Anterior cingulate cortex (tissue), 58 donors: ENCODE measurements around the gene CHIC2.
A peak's percentile ranks its signal among the peaks of the same experiment; 100 is the strongest.

Source experiments
- DNase-seq, 58 donors: peaks; one replicate each; lab custom pipeline; 2025; lab: John Stamatoyannopoulos, UW

CHIC2 gene

DNA sequence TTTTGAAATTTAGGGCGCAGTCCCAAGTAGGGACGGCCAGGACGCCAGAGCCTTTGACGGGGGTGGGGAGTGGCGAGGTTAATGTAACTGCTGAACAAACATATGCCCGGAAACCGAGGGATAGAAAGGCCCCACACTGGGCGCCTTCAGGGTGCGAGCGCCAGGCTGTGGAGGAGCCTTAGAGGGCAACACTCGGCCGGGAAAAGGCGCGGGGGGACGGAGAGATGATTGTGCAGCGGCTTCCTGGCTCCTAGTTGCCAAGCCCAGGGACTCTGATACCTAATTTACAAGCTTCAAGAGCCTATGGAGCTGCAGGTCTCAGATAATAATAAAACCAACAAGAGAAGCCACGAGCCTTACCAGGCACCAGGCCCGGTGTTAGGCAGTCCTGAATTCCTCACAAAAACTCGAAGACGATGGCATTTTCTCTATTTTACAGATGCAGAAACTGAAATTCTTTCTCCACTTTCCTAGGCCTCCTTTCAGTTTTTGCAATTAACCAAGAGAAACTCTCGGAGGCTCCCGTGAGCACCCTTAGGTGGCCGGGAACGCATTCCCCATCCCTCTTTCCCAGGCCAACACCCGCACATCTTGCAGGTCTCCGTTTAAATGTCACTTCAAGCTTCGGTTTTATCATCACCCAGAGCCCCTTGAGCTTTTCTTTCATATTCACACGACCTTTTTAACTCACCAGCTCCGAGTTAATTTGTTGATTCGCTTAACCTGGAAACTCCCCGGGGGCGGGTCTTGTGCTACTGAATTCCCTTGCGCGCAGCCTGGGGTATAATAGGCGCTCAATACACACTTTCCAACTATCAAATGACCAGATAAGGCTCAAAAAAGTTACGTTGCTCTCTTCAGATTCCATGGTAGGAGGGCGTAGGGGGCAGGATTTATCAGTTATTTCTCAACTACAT lies 29.2 kb upstream of the CHIC2 start:
- no peak for DNase-seq

- DNase-seq: no peak
Measured at GRCh38 chr4:54092405-54093323, 28.3 kb upstream of the CHIC2 start.

DNA sequence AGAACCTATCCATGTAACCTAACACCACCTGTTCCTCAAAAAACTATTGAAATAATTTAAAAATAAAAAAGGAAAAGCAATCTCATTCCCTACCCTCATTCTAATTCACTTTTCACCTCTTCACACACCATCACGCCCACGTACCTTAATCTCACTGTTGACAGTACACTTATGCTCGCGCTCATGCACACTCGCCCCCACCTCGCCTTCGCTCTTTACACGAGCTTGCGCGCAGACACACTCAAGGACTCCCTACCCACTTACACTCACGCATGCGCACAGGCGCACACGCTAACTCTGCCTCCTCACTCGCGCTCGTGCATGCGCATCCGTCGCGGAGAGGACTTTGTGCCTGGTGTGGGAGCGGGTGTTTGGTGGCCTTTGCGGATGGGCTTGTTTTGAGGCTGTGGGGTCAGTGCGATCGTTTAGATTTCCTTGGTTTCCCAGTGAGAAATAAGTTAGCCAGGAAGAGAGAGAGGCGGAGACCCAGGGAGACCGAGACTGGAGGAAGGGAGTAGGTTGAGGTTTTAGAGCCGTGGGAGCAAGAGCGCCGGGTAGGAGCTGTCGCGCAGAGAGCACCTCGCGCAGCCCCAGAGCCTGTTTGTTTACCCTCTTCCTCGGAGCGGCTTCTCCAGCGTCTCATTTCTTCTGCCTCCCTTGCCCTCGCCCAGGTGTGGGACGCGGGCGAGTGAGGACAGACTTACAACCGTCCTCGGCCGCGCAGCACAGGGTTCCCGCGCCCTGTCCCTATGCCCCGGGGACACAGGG lies 27.4 kb upstream of the CHIC2 start:
- DNase-seq: peak in 57 of 58 donors; percentile 8 to 85 (median 60)

- DNase-seq: peak in 16 of 58 donors; percentile 7 to 49 (median 18)
Measured at GRCh38 chr4:54090804-54091623, 26.6 kb upstream of the CHIC2 start.

DNA sequence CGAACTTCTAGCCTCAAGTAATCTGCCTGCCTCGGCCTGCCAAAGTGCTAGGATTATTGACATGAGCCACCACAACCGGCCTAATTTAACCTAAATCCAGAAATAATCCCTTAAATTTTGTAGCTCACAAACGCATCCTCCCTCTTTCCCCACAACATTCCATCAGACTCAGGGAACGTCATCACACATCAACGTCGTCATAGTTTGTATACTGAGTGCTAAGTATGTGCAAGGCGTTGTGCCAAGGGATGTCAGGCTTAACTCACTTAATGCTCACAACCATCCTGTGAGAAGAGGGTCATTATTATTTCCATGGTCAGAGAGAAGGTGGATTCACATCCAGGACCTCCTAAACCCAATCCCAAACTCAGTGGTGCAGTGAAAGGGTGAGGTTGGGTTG lies 26.0 kb upstream of the CHIC2 start:
- no peak for DNase-seq

DNA sequence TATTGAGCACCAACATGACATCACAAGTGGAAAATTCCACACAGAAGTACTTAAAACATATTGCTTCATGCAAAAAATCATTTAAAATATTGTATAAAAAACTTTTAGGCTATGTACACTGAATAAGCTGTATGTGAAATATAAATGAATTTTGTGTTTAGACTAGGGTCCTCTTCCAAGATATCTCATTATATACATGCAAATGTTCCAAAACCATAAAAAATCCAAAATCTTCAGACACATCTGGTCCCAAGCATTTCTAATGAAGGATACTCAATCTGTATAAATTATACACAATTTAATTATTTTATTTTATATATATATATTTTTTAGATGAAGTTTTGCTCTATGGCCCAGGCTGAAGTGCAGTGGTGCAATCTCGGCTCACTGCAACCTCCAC lies 25.5 kb upstream of the CHIC2 start:
- DNase-seq: no peak

GRCh38 chr4:54085284-54085683 lies 20.9 kb upstream of the CHIC2 start:
- DNase-seq: peak in 45 of 58 donors; percentile 7 to 92 (median 48)

DNA sequence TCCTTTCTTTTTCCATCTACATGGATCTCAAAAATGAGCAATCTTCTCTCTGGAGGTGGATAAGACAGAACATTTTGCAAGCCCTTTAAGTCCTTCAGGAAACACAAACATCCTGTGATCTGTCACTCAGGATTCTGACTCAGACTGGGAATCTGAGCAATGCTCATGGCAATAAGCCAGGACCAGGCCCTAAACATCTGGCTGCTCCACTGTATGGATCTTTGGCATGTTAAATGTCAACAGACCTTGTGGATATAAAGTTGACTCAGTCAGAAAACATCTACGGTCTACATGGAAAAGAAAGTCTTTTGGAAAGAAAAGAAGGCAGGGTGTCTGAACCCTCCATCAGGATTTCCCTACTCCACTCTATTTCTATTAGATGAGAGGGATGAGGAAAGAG lies 17.8 kb upstream of the CHIC2 start:
- DNase-seq: no peak

GRCh38 chr4:54077812-54078211 lies 13.4 kb upstream of the CHIC2 start:
- no peak for DNase-seq

DNA sequence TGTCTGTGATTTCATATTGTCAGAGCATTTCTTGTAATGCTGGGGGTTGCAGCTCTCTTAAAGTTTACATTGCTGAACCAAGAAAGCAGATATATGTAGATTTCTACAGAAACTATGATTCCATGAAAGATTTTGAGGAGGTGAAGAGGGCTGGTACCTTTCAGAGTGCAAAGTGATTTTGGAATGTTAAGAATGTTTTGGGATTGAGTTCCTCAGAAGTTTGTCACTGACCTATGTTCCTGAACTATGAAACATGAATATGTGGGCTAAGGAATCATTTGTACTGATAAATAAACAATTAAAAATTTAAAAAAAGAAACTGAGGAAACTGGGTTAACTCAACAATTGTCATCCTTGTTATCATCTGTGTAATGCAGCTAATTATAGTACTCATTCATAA lies 12.3 kb upstream of the CHIC2 start:
- DNase-seq: no peak

DNA sequence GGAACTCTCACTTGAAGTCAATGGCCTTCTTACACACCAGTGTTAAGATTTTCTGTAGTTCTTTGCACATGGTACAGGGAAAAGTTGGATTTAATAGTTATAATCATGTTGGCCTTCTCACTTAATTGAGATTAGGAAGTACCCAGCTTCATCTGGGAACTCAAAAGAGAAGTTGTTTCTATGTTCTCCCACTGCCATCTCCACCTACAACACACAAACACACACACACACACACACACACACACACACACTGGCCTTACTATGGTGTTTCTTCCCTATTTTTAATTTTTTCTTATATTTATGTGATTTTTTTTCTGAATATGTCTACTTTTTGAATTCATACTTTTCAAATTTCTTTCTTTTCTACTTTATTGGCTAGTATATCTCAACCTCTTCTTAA lies 10.0 kb upstream of the CHIC2 start:
- no peak for DNase-seq

DNA sequence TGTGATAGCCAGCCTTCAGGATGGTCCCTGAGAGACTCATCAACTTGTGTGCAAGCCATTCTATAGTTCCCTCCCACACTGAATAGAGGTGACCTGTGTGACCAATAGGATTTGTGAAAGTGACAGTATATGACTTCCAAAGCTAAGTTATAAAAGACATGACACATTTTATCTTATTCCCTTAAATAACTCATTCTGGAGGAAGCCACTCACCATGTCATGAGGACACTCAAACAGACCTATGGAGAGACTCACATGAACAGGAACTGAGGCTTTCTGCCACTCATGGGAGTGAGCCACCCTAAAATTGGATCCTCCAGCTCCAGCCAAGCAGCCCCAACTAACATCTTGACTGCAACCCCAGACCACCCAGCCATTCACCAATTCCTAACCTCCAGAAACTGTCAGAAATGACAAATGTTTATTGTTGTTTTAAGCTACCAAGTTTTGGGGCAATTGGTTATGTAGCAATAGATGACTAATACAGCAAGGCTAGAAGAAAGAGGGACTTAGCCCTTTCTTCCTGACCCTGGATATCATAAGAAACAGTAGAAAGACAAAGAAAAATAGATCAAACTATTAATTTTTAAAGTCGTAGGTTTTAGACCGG lies 9.0 kb upstream of the CHIC2 start:
- DNase-seq: no peak

DNA sequence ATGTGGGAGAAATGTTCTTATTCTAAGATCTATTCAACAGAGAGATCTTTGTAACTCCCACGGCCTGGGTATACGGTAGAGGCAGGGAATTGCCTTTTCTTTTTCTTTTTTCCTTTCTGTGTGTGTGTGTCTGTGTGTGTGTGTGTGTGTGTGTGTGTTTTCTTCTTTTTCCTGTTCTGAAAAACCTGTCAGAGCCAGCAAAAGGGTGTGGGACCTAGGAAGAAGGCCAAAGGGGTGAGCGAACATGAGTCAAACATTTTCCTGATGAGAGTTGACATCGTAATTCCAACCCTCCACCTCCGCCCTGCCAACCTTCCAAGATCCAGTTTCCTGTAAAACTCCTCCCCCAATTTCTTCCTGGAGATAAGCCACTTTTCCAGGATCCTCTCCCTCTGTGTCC lies 2.8 kb upstream of the CHIC2 start:
- no peak for DNase-seq

DNA sequence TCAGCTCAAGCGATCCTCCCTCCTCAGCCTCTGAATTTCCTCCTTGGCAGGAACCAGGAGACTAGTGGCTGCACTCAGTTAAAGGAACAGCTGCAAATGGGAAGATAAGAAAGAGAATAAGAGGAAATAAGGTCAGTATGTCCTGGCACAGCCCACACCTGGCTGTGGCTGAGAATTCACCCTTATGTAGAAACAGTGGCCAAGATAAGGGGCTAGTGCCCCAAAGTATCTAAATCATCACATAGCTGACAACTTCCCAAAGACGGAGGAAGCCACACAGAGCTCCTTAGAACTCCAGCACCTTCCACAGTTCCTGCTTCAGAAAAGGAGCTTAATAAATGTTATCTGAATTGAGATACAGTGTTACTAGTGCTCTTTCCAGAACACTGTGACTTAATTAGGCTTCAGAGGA lies 2.3 kb upstream of the CHIC2 start:
- DNase-seq: no peak

- DNase-seq: no peak
Measured at GRCh38 chr4:54066088-54066415, 1.6 kb upstream of the CHIC2 start.

DNA sequence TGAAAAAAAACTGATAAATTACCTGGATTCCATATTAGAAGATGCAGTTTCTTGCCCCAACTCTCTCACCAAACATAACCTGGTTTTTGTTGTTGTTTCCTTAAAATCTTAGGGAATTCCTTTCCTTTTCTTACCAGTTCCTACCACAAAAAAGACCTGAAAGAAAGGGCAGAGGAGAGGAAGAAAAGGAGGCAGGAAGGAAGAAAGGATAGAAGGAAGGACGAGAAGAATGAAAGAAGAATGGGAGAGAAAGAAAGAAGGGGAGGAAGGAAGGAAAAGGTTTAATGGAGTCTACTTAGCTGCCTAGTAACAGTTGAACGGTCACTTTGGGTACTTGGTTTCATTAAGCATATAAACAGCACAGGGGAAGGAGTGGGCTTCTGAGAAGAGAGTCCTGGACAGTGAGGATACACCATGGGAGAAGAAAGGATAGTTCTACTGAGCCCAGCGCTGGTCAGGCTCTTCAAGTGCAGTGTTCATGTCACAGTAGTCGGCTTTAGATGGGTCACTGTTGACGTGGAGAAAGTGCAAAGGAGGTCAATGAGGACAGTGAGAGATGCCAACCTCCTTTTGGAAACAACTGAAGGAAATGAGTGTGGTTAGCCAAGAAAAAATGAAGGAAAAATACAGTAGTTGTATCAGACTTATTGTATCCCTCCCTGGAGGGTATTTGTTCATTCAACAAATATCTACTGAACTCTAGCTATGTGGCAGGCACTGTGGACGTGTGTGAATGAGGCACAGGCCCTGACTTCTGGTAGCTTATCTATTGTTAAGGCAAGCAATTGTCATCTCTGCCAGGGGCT lies 1.1 kb upstream of the CHIC2 start:
- no peak for DNase-seq

GRCh38 chr4:54063737-54064316 lies 578 bp downstream of the CHIC2 start:
- DNase-seq: peak in 34 of 58 donors; percentile 5 to 64 (median 40)

DNA sequence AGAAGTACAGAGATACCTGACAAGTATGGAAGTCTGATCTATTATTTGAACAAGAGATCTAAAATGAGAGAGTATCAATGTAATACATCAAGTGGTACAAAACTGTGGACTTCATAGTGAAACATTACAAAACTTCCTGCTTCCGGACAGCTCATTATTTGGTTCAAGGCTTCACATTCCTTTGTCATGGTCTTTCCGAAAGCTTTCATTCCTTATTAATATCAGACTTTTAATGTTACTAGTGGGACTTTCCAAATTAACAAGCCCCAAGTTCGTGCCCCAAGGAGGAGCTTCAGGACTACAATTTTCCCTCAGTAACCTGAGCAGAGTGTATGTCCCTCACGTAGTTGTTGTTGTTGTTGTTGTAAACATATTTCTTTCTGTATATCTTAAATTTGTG lies 1.2 kb downstream of the CHIC2 start:
- DNase-seq: no peak
